H1 (cell line): ENCODE measurements around the gene ACACB. TPM values are rescaled to one million over a fixed set of nuclear protein-coding genes. Genes with fewer than 3 reads are reported as not detected.

ENCODE experiments used
- KDM4A ChIP-seq: IDR thresholded peaks from one replicate; pipeline ENCODE4 v1.7.1; 2012; ENCODE audit warnings: low read depth, mild to moderate bottlenecking, moderate library complexity, low read length, inconsistent platforms; ENCODE audit not compliant: severe bottlenecking
- polyA plus RNA-seq, 7 experiments: library from polyadenylated mRNA; depleted of rRNA in 3 of 7; stranded (reverse) in 5 of 7; unstranded in 2 of 7; fragments of >200 nt in 5 of 7; fragments of 200-250 nt in 2 of 7; gene quantifications; 1 replicate in 5 of 7; 2 replicates in 1 of 7; 4 replicates in 1 of 7; pipeline versions ENCODE4 v1.2.1 to v1.2.3, GENCODE V29; 2011 to 2013; ENCODE audit warnings: missing spikeins in 2 of 7, mixed read lengths in 2 of 7
- total RNA-seq: library from RNA; stranded (reverse); fragmentation: NEBNext Ultra II Directional; extraction: Animal tissue kit (Norgen Biotek cat#: 25700); gene quantifications from 2 replicates; pipeline ENCODE4 v1.2.1, GENCODE V29; 2021

ACACB gene
- total and polyA plus RNA-seq, 2 of the 8 experiments (the other 6 are each of a cell fraction or from before 2014, with no cell fraction given), result 5.8 to 15.3 TPM

DNA sequence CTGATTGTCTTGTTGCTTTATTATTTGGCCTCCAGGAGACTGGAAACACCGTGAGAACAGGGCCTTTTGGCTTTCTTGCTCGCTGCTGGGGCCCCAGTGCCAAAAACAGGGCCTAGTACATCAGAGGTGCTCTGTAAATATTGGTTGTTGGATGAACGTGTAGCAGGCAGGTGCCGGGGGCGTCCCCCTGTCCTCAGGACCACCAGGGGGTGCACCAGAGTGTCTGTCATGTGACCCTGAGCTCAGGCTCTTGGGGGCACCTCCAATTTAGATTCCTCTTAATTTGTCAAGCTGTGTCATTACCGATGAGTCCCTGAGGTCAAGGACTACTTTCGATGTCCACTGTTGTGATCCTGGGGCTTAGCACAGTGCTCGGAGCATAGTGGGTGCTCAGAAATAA is 87.1 kb downstream of the ACACB start (continued):
- TF ChIP-seq KDM4A, result no peak
- TF ChIP-seq, all 59 proteins: peak for 2
